HG02870 (cell line): ENCODE results near the gene RARRES1.

Experiments used
- ATAC-seq: cut with Tn5 transposase; IDR thresholded peaks from one replicate; pipeline ENCODE4 v1.9.1; 2021; ENCODE audit warnings: mild to moderate bottlenecking, moderate library complexity; ENCODE audit not compliant: unreplicated experiment

The RARRES1 gene, protein sequence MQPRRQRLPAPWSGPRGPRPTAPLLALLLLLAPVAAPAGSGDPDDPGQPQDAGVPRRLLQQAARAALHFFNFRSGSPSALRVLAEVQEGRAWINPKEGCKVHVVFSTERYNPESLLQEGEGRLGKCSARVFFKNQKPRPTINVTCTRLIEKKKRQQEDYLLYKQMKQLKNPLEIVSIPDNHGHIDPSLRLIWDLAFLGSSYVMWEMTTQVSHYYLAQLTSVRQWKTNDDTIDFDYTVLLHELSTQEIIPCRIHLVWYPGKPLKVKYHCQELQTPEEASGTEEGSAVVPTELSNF

DNA sequence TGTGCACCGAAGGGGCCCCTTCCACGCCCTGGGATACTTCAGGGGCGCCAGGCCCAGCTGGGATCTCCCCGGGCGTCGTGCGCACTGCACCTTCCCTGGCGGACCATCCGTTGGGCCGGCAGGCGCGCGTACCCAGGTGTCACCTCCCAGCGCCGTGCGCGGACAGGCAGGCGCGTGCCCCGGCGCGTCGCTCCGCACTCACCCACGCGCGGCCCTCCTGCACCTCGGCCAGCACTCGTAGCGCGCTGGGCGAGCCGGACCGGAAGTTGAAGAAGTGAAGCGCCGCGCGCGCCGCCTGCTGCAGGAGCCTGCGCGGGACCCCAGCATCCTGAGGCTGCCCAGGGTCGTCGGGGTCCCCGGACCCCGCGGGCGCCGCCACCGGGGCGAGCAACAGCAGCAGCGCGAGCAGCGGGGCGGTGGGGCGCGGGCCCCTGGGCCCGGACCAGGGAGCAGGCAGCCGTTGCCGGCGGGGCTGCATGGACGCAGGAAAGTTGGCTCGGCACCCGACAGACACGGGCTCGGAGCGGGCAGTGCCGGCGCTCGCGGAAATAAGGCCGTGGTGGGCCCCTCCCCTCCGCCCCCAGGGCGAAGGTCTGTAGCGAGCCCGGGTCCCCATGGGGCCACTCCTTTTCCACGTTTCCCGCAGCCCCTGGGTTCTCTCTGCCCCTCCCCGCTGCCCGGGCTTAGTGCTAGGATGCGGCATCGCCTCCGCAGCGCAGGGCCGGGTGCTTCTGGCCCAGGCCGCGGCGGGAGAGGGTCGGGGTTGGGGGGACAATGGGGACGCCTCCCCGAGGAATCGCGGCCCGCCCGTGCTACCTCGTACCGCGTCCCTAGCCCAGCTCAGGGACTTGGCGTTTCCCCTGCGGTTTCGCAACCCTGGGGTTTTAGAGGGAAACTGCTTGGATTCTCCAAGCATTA lies at the start of gene RARRES1:
Gene RARRES1, minus strand, starts transcription at position 520 of the 918 bp plus-strand sequence. Its CDS starts 42 bp downstream, at position 478.
- peak; percentile 55 for ATAC-seq

DNA sequence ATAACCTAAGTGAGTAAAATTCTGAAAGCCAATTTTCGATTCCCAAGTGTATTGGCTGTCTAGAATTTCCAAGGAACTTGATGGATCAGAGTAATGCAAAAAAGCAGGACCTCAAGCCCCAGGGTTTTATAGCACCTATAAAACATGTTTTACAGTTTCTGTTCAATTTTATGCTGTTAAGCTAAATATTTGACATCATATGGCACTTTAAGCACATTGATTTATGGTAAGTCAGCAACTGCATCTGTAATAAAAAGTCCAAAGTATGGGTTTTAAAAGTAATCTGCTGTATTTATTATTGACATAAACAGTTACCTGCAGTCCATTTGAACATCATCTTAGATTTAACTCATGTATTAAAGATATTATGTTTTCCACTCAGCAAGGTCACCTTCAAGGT lies 49.6 kb upstream of the RARRES1 start:
- no peak for ATAC-seq

DNA sequence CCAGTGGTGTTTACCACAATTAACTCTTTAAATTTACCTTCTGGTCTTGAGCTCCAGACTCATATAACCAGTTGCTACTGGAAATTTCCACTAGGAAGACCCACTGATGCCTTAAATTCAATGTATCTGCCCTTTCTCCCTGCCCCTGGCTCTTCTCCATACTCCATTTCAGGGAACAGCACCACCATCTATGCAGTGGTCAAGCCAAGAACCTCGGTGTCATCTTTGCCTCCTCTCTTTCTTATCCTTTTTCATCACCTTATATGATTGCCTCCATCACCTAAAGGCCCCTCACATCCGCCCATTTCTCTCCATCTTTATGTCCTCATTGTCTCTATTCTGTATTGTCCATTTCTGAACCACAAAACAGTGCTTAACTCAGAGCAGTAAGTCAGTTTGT lies 48.9 kb upstream of the RARRES1 start:
- no peak for ATAC-seq

DNA sequence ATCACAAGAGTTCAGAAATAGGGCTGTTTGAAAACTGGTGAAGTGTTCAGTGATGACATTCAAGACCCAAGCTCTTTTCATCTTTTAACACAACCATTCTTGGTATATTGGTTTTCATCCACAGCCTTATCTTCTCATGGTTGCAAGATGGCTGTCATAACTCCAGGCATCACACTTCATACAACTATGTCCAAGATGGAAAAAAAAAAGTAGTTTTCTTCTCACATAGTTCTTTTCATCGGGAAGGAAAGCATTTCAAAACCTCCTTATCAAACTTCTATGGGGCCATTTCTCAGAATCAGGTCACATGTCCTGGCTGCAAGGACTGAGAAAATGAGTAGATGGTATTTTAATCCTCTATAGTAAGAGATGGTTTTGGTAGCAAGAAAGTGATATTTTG lies 48.5 kb upstream of the RARRES1 start:
- ATAC-seq = no peak

DNA sequence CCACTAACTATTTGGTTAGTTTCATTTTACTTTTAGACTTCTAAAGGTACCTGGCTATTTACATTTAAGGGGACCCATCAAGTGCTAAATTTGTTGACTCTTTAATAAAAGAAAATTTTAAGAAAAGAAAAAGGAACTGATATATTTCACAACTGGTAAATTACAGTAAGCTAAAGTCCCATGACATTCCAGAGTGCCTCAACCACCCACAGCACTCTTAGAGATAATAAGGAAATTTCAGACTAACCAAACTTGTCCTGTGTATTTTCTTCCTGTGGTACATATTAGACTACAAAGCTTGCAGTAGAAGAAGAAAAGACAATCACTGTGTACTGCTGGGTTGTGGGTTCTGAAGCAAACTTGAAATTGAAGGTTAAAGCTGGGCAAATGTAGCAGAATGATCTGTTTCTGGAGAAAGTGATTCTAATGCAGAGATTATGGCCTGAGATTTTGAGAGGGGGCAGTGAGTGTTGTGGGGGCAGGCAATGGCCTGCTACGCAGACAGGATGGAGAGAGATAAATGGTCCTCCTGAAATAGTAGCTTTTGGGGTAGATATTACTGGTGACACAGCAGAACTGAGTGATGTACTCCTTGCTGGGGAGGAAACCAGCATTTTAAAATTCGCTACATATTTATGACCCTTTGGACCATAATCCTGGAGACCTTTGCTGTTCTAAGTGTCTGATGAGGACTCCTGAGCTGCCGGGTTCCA lies 45.1 kb upstream of the RARRES1 start:
- no peak for ATAC-seq

DNA sequence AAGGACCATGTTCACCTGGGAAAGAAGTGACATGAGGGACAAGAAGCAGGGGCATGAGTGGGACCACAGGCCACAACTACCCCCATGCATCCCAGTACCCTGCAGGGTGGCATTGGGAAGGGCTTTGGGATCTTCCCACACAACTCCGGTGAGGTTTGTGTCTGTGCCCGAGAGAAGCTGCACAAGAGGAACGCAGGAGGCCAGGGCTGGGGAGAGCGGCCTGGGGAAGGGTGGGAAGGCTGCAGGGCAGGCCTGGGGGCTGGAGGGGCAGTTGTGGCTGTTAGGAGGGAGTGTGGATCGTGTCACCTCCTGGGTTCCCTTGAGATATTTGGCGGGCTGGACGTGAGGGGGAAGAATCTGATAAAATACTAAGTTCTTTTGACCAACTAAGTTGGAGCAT lies 44.3 kb upstream of the RARRES1 start:
- ATAC-seq = no peak

DNA sequence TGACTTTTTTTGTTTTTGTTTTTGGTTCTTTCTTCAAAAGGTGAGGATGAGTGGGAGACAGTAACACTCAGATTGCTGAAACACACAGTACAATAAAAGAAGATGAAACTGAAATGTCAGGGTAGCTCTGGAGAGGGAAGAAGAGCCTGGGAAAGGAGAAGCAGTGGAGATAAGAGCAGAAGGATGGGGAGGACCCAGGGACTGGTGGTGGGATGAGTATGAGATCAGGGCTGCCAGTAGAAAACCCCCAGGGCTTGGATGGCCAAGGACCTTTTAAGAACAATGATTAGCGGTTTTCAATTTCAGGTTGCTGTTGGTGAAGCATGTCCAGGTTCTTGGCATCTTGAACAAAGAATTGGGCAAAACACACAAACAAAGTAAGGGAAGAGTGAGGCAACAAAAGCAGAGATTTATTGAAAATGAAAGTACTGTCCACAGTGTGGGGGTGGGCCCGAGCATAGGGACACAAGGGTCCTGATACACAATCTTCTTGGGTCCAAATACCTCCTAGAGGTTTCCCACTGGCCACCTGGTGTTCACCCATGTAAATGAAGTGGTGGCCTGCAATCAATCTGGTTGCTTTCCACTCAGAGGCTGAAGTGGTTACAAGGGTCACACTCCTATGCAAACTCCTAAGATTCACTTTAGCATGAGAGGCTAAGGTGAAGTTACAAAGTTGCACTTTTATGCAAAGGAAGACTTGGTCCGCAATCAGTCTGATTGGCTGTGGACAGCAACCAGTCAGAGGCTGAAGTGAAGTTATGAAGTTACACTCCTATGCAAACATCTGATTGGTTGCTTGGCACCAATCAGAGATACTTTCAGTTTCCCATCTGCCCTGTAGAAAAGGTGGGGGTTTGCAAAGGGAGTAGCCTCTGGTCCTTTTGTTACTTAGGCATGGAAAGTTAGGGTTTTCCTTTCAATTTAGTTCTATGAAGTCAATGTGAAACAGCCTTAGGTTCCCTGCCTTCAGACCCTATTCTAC lies 43.5 kb upstream of the RARRES1 start:
- peak; percentile 65 for ATAC-seq

DNA sequence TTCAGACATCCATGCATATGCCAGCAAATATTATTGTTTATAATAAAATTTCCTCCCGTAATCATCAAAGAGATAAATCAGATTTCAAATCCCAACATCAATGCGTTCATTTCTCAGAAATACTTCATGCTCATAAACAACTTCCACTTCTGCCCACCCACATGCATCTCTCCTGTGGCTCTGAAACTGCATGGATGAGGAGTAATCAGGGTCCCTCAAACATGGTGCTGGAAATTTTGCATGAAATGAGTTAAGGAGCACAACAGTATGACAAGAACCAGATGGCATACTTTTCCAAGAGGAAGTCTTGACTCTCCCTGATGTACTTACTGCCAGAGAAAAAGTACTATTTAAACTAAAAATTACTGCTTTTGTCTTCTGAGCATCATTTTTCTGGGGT lies 42.7 kb upstream of the RARRES1 start:
- ATAC-seq = no peak

DNA sequence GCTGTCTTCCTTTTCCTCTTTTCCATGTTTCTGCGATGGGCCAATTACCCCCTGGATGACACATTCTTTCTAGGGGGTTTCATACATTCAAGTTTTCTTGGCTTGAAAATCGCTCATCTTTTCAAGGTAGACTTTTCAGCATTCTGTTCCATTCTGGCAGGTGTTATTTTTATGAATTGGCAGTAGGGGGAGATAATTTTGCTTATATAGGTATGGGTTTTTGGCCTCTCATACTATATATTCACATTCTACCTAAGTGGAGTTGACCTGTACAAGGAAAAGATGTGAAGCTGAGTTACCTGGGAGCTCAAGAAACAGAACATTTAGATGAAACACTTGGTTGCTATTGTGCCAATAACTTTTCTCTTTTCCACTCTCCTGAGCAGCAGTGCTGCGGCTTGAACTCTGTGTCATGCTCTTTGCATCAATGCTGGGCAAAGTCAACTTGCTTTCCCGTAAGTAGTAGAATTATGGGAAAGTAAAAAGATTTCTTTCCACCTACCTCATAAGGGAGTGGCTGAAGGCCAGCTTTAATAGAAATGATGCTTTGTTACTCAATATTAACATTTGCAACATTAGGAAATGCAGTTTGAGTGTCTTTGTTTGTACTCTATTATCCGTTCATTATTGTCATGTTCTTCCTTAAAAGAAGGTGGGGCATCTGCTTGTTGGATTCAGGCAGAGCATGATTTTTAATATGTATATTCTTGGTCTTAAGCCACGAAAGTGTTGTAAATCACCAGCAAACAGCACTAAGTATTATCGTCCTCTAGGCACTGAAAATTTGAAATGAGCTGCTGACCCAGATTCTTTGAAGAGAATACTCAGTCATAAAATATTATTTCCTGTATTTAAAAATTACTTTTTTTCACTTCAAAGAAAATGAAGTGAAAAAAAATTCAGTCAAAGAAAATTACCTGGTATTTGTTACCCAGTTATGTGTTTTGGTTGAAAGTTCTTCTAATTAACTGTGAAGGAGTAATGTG lies 41.9 kb upstream of the RARRES1 start:
- no peak for ATAC-seq

DNA sequence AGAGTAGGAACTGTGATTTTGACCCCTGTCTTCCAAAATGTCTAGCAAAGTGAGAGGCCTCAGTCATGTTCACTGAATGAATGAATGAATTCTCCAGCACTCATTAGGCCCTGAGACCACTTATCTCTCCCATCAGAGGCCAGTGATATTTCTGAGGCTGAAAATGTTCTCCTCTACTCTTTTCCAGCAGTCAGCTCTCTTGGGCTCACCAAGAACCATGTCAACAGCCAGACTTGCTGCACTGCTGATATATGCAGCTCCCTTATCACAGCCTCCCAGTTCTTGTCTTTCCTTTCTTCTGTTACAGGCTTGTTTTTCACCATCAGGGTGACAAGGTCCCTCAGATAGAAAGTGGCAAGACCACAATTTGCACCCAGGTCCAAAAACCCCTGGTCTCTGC lies 40.9 kb upstream of the RARRES1 start:
- no peak for ATAC-seq

DNA sequence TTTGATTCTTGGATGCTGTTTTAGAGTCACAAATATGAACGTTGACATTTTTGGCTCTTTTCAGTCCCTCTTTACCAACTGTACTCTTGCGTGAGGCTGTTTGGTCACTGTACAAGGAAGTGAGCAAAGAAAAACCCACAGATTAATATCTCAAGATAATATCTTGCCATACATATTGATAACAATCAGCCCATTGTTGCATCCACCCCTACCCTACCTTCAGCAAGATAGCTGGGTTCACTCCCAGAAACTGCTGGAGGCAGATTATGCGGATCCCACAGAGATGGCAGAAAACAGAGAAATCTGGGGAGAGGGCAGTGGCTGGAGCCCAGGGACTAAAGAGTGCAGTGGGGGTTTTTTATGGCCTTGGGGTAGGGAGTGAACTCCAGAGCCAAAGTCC lies 39.7 kb upstream of the RARRES1 start:
- no peak for ATAC-seq

DNA sequence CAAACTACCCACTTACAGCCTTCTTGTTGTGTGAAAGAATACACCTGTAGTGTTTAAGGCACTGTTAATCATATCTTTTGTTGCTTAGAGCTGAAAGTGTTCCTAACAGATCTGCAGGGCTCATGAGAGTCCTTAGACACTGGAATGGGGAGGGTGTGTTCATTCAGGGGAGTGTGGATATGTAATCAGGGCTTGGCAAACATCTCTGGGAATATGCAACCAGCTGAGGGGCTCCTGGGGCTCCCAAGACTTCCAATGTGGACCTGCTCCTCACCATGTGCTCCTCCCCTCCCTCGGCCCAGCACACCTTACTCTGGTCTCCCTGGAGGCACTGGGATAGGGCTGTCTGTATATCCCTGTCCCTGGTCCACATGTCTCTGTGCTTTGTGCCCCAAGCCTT lies 39.3 kb upstream of the RARRES1 start:
- ATAC-seq = no peak

DNA sequence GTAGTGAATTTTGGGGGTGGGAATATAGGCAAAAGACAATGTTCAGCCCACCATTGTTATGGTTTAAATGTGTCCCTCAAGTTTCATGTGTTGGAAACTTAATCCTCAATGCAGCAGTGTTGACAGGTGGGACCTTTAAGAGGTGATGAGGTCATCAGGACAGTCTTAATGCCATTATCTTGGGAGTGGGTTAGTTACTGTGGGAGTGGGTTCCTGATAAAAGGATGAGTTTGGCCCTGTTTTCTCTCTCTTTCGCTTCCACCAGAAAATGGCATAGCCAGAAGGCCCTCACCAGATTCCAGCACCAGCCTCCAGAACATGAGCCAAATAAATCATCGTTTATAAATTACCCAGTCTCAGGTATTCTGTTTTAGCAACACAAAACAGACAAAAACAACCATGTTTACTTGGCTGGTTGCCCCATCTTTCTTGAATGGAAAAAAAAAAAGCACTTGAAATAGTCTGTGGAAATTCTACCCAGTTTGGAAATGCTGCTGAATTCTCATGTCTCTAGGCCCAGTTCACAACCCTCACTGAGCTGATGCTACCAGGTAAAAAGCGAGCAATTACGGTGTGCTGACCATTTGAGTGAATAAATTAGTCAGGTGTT lies 38.6 kb upstream of the RARRES1 start:
- ATAC-seq = no peak

DNA sequence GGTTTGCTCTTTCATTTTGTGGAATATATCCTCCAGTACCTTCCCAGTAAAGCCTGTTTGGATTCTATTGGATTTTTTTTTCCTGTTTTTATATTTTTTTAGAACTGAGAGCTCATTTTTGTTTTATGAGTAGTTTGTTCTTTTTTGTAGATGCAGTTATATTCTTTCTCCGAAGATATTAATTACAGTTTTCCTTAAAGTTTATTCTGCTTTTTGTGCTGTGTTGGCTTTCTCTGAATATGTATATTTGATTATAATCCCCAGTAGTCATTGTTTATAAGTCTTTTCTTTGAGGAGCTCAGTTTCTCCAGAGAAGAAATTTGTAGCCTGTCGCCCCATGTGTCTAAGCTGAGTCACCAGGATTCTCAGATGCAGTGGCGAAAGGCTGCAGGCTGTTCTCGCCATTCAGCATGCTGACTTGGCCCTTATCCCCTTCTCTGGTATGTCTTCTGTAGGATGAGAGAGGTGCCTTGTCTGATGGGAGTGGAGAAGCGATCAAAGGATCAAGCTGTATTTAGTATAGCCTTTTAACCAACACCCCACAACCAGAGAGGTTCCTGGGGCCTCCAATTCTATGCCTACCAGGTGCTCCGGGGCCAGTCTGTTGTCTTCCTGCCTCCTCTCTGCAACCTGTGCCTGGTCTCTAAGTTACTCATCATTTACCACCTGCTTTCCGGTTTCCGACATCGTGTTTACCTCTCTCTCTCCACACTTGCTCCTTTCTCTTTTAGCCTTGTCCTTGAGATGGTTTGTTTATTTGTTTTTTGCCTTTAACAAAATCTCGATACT lies 37.9 kb upstream of the RARRES1 start:
- ATAC-seq = peak; percentile 54

DNA sequence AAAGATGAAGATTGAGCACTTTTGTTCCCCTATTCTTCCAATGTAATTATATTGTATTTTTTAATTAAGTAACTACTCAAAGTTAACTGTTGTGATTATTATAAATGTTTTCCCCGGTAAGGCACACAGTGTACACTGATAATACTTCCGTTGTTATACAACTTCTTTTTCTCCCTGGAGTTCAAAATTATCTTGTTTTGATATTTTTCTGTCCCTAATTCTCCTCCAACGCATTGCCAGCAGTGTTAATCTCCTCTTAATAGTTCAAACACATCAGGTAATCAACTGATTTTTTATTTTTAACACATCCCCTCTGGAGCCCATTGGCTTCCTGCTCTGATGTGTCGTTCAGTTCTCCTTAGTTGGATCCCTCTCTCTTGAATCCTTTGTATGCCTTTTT lies 37.3 kb upstream of the RARRES1 start:
- ATAC-seq = no peak

DNA sequence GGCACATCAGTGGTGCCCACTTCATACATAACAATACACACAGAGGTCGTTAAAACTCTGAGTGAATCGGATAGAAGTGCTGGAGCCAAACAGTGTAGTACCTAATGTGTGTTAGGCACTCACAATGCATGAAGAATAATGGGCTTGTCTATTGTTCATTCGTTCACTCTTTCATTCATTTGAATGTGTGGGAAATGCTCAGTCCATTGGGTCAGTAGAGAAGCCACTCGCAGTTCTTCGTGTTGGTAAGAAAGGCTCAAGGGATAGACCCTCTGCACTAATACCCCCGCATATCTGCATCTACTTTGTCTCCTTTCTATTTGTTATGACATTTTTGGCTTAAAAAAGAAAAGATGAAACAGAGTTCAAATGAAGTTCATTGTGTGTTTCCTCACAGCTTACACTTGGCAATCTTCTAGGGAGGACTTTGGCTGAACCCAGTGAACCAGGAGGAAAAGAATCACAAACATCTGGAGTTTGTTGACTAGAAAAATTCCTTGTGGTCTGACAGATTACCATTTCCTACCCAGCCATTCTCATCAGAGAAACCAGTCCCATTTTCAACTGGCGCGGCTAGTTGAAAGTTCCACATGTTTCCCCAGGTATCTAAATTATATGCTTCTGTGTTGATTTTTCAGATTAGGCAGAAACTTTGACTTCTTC lies 36.8 kb upstream of the RARRES1 start:
- ATAC-seq = no peak

DNA sequence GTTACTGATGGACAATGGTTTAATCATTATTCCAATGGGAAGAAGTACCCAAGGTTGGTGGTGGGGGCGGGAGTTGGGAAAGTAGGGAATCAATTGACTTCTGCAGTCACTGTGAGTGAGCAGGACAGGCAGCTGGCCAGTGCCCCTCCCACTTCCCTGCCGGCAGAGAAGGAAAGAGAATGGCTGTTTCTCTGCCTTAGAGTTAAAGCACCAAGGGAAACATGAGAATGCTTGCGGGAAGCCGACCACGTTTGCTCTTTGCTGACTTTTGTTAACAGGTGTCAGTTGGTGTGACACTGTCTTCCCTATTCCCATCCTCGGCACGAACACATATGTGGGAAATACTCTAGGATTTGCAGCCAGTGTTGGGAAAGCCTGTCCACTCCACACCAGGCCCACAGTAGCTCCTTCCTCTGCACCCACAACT lies 36.1 kb upstream of the RARRES1 start:
- ATAC-seq = no peak
